H1 (cell line): ENCODE results near the gene DDX42.

Experiments used
- BRCA1 ChIP-seq: IDR thresholded peaks from 2 replicates; pipeline ENCODE4 v1.6.1; 2012; ENCODE audit warnings: low read depth, low read length, improper control_type of control experiment
- CBX5 ChIP-seq: fragments of 300-800, 300-1000 bp; sonication (generic); IDR thresholded peaks from 2 replicates; pipeline ENCODE4 v1.7.1; 2016; ENCODE audit warnings: antibody characterized with exemption, low read length, low read depth
- EP300 ChIP-seq, 2 experiments: IDR thresholded peaks; 1 replicate in 1 of 2; 2 replicates in 1 of 2; pipeline ENCODE4 v1.6.1; 2011 to 2012; ENCODE audit warnings: low read depth in 2 of 2, low read length in 2 of 2, mild to moderate bottlenecking in 2 of 2, borderline replicate concordance in 1 of 2, inconsistent platforms in 1 of 2, moderate library complexity in 1 of 2
- EZH2 ChIP-seq: fragments of 200-600 bp; sonication (generic); IDR thresholded peaks from 2 replicates; pipeline ENCODE4 v1.7.1; 2012; ENCODE audit warnings: low read depth, mild to moderate bottlenecking, moderate library complexity, low read length, inconsistent platforms; ENCODE audit not compliant: severe bottlenecking
- GABPA ChIP-seq: IDR thresholded peaks from 2 replicates; pipeline ENCODE4 v1.6.1; 2011; ENCODE audit warnings: mild to moderate bottlenecking, low read length, moderate library complexity, borderline replicate concordance; ENCODE audit not compliant: insufficient read depth
- GTF2F1 ChIP-seq: IDR thresholded peaks from 2 replicates; pipeline ENCODE4 v1.6.1; 2012; ENCODE audit warnings: low read depth, low read length, improper control_type of control experiment, borderline replicate concordance
- MAX ChIP-seq: IDR thresholded peaks from 2 replicates; pipeline ENCODE4 v1.6.1; 2012; ENCODE audit warnings: inconsistent platforms
- POLR2A ChIP-seq, 2 experiments: IDR thresholded peaks; 1 replicate in 1 of 2; 2 replicates in 1 of 2; pipeline ENCODE4 v1.6.1; 2011; ENCODE audit warnings: low read depth in 2 of 2, low read length in 2 of 2, mild to moderate bottlenecking in 2 of 2; ENCODE audit errors: control extremely low read depth in 1 of 2
- RFX5 ChIP-seq: IDR thresholded peaks from 2 replicates; pipeline ENCODE4 v1.6.1; 2011; ENCODE audit warnings: low read depth, low read length, improper control_type of control experiment, borderline replicate concordance
- SIN3A ChIP-seq, 2 experiments: IDR thresholded peaks in 1 of 2; conservative IDR thresholded peaks in 1 of 2; 2 replicates each; pipeline ENCODE4 v1.6.1; 2011 to 2012; ENCODE audit warnings: low read length in 2 of 2, improper control_type of control experiment in 1 of 2, low read depth in 1 of 2, mild to moderate bottlenecking in 1 of 2
- SP2 ChIP-seq: IDR thresholded peaks from 2 replicates; pipeline ENCODE4 v1.6.1; 2012; ENCODE audit warnings: mild to moderate bottlenecking, low read length, inconsistent platforms
- TEAD4 ChIP-seq: IDR thresholded peaks from 2 replicates; pipeline ENCODE4 v1.6.1; 2012; ENCODE audit warnings: low read depth, low read length, inconsistent platforms, mixed read lengths
- TF ChIP-seq, protein P1 (sequence below), 3 experiments: IDR thresholded peaks; 1 replicate in 2 of 3; 2 replicates in 1 of 3; pipeline versions ENCODE4 v1.5.1 to v1.6.1; 2011; ENCODE audit warnings: low read length in 3 of 3, mild to moderate bottlenecking in 3 of 3, inconsistent platforms in 2 of 3, low read depth in 1 of 3, moderate library complexity in 1 of 3; ENCODE audit not compliant: insufficient read depth in 1 of 3; ENCODE audit errors: control extremely low read depth in 1 of 3

DNA sequence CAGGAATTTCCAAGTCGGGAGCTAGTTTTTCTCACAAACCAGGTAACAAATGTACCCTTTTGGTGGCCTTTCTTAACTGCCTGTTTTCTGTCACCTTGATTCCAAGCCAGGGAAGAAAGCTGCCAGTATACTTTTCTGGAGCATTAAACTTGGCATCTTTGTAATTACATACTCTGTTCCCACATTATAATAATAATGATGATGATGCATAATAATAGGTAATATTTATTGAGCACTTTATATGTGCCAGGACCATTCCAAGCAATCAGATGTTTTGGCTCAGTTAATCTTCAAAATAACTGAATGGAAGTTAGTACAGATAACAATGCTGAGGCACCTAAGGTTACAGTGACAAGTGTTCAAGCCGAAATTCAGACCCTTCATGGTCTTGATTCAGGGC lies 42.2 kb downstream of the DDX42 start:
- no peak for TF ChIP-seq TEAD4
- TF ChIP-seq, protein P1, sequence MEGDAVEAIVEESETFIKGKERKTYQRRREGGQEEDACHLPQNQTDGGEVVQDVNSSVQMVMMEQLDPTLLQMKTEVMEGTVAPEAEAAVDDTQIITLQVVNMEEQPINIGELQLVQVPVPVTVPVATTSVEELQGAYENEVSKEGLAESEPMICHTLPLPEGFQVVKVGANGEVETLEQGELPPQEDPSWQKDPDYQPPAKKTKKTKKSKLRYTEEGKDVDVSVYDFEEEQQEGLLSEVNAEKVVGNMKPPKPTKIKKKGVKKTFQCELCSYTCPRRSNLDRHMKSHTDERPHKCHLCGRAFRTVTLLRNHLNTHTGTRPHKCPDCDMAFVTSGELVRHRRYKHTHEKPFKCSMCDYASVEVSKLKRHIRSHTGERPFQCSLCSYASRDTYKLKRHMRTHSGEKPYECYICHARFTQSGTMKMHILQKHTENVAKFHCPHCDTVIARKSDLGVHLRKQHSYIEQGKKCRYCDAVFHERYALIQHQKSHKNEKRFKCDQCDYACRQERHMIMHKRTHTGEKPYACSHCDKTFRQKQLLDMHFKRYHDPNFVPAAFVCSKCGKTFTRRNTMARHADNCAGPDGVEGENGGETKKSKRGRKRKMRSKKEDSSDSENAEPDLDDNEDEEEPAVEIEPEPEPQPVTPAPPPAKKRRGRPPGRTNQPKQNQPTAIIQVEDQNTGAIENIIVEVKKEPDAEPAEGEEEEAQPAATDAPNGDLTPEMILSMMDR (IDR thresholded peaks at IDR 0.05; ENCODE audit: control extremely low read depth in 1 of 3, insufficient read depth in 1 of 3, low read depth in 1 of 3, low read length in 3 of 3), result no peak
- no peak for TF ChIP-seq GABPA
- no peak for TF ChIP-seq GTF2F1
- TF ChIP-seq BRCA1, result no peak
- no peak for TF ChIP-seq EP300 (IDR thresholded peaks at IDR 0.05; ENCODE audit: borderline replicate concordance in 1 of 2, low read depth in 2 of 2, low read length in 2 of 2)
- no peak for TF ChIP-seq SP2
- TF ChIP-seq EZH2, result no peak
- TF ChIP-seq RFX5, result no peak
- no peak for TF ChIP-seq SIN3A (conservative IDR thresholded peaks at IDR 0.05 in 1 of 2, IDR thresholded peaks at IDR 0.05 in 1 of 2; ENCODE audit: low read depth in 1 of 2, low read length in 2 of 2)
- no peak for TF ChIP-seq CBX5
- no peak for TF ChIP-seq POLR2A (IDR thresholded peaks at IDR 0.05; ENCODE audit: control extremely low read depth in 1 of 2, low read depth in 2 of 2, low read length in 2 of 2)
- TF ChIP-seq MAX, result no peak
